GM12878 (cell line): ENCODE results near the gene TPPP.

ENCODE experiments used
- CHD1 ChIP-seq: IDR thresholded peaks from 2 replicates; pipeline ENCODE4 v1.6.1; 2012; ENCODE audit warnings: low read depth, low read length, improper control_type of control experiment
- CTCF ChIP-seq, 3 experiments: IDR thresholded peaks in 2 of 3; conservative IDR thresholded peaks in 1 of 3; 2 replicates each; pipeline ENCODE4 v1.5.1; 2011; ENCODE audit warnings: low read depth in 3 of 3, low read length in 3 of 3, mild to moderate bottlenecking in 3 of 3, control low read depth in 2 of 3, moderate library complexity in 2 of 3, inconsistent platforms in 1 of 3, mixed read lengths in 1 of 3; ENCODE audit not compliant: control insufficient read depth in 2 of 3, insufficient read depth in 1 of 3; ENCODE audit errors: extremely low read depth in 1 of 3
- ESRRA ChIP-seq: IDR thresholded peaks from 2 replicates; pipeline ENCODE4 v1.6.1; 2012; ENCODE audit warnings: mild to moderate bottlenecking, low read length, improper control_type of control experiment
- EZH2 ChIP-seq: IDR thresholded peaks from 2 replicates; pipeline ENCODE4 v1.6.1; 2012; ENCODE audit warnings: low read depth, mild to moderate bottlenecking, control low read depth, inconsistent platforms, low read length, borderline replicate concordance; ENCODE audit not compliant: control insufficient read depth
- POLR2AphosphoS5 ChIP-seq: IDR thresholded peaks from 2 replicates; pipeline ENCODE4 v1.6.1; 2011; ENCODE audit warnings: mild to moderate bottlenecking, low read length, inconsistent platforms

DNA sequence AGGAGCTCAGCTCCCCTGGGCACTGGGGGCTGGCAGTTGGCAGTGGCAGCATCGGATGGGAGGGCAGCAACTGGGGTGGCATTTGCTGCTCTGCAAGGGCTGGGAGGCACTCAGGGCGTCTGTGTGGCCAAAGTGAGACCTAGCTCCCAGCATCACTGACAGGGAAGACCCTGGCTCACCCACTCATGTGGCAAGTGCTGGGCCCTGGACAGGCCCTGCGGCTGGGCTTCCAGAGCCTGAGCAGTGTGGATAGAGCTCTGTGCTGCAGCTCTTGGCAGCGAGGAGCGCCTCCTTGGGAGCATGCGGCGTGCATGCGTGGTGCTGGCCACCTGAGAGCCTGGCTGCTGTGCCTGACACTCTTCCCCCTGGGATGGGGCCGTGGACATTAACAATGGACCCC, 70.8 kb downstream of the TPPP start:
- TF ChIP-seq EZH2 (no peak), CHD1 (no peak), POLR2AphosphoS5 (no peak), CTCF (IDR thresholded peaks at IDR 0.05 in 2 of 3, conservative IDR thresholded peaks at IDR 0.05 in 1 of 3; ENCODE audit: control insufficient read depth in 2 of 3, extremely low read depth in 1 of 3, insufficient read depth in 1 of 3, low read depth in 3 of 3, low read length in 3 of 3) (no peak), ESRRA (no peak)
